Activated CD4-positive, alpha-beta T cell treated with anti-CD3 and anti-CD28 coated beads for 36 hours (primary cell): Measurements from ENCODE around the gene COPZ1. TPM values are rescaled to one million over a fixed set of nuclear protein-coding genes. Genes with fewer than 3 reads are reported as not detected.

Experiments used
- ATAC-seq: fragments of 200-7000 bp; cut with Tn5 transposase; one replicate; pipeline ENCODE4 v1.10.0; 2021; ENCODE audit warnings: mild to moderate bottlenecking, moderate library complexity
- CTCF ChIA-PET: fragments of 350-600 bp; sonication (Branson Sonifier 250); formaldehyde crosslinking; loops from one replicate; lab custom pipeline; 2021; ENCODE audit warnings: antibody characterized with exemption; lab: Charles Lee
- POLR2A ChIA-PET: fragments of 350-600 bp; sonication (Branson Sonifier 250); formaldehyde crosslinking; loops from one replicate; lab custom pipeline; 2021; ENCODE audit warnings: antibody characterized with exemption, inconsistent platforms; lab: Charles Lee
- DNase-seq: peaks from one replicate; pipeline ENCODE4 v3.0.0-alpha.2; 2020
- H3K27ac Mint-ChIP-seq: one replicate; pipeline ENCODE4 v1.8.0; 2021; ENCODE audit warnings: mixed read lengths
- H3K27me3 Mint-ChIP-seq: one replicate; pipeline ENCODE4 v1.8.0; 2021; ENCODE audit warnings: mixed read lengths
- H3K36me3 Mint-ChIP-seq: one replicate; pipeline ENCODE4 v1.8.0; 2021; ENCODE audit warnings: low read depth, mixed read lengths
- H3K4me1 Mint-ChIP-seq: one replicate; pipeline ENCODE4 v1.8.0; 2021; ENCODE audit warnings: mixed read lengths
- H3K4me3 Mint-ChIP-seq: one replicate; pipeline ENCODE4 v1.8.0; 2021; ENCODE audit warnings: mild to moderate bottlenecking, moderate library complexity, mixed read lengths
- H3K9me3 Mint-ChIP-seq: one replicate; pipeline ENCODE4 v1.8.0; 2021; ENCODE audit warnings: low read depth, mixed read lengths
- intact Hi-C, 2 experiments: fragments of 100-400 bp; cut with DNase I in 1 of 2; cut with micrococcal nuclease in 1 of 2; formaldehyde crosslinking; loops; one replicate each; pipeline versions ENCODE4 v1.14.2 to v1.15.1; 2022 to 2024; cut with DNase I, micrococcal nuclease
- total RNA-seq, 2 experiments: library from RNA; stranded (reverse); gene quantifications; one replicate each; pipeline ENCODE4 v1.2.3, GENCODE V29; 2021

COPZ1 gene
- total RNA-seq, 2 experiments from 2014 or later, result 95.2 to 98.7 TPM

- intact Hi-C loops, result no loop called here
- no peaks in the 10 kb centered on the region for H3K36me3 Mint-ChIP-seq
- ATAC-seq (no peak), DNase-seq (no peak)
- no peak overlapping the region for H3K4me3 Mint-ChIP-seq
- peaks cover 31% of the 10 kb centered on the region for H3K4me1 Mint-ChIP-seq
- no peak overlapping the region for H3K27ac Mint-ChIP-seq
- peaks cover 2% of the 10 kb centered on the region for H3K27me3 Mint-ChIP-seq
- CTCF ChIA-PET, result interaction anchor here (0.7 to 4.5 kb wide), 8 partner anchors 10 to 79 kb away, joined by 3 to 25 read pairs (median 7); partner anchors contain the start of gene ZNF385A
- H3K9me3 Mint-ChIP-seq, result no peaks in the 10 kb centered on the region
- POLR2A ChIA-PET, result interaction anchor here (0.6 to 1.0 kb wide), 2 partner anchors 65 to 83 kb away, joined by 3 read pairs; no protein-coding TSS in a partner anchor
Observed at GRCh38 chr12:54370171-54370730, 45.3 kb downstream of the COPZ1 start.

DNA sequence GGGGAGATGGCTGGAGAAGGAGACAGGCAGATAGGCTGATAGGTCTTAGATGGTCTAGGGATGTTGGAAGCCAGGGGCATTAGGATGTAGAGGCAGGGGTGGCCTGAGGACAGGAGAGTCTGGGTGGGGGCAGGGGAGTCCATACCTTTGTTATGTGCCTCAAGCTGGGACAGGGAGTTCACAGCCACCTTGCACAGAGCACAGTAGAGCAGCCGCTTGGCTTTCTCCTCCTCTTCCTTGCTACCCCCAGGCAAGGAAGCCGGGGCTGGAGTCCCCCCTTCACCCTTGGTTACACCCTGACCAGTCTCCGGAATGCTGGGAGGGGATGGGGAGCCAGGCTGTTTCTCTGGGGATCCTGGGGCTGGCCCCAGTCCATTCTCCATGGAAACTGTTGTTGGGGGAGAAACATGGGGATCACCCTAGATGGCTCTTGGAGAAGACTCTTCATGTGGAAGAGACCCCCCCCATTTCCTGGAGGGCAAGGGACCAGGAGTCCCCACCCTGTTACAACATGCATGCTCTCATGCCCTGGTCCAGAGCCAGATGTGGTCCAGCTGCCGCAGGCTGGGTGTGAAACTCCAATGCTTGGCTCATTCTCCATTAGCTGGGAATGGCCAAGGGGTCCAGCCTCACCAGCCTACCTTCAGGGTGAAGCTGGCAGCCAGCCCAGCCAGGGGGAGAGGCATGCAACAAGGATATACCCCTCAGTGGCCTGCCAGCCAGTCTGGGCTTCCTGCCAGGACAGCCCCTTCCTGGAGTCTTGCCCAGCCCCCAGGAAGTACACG is 46.6 kb downstream of the COPZ1 start:
- Mint-ChIP-seq H3K27me3 (peaks cover 2% of the 10 kb centered on the region), H3K9me3 (no peaks in the 10 kb centered on the region), H3K4me3 (no peak overlapping the region), H3K27ac (no peak overlapping the region), H3K36me3 (no peaks in the 10 kb centered on the region), H3K4me1 (peaks cover 31% of the 10 kb centered on the region)
- POLR2A ChIA-PET, result interaction anchor here (1.1 kb wide), 1 partner anchor 46 kb away, joined by 3 read pairs; the partner anchor contains the start of gene COPZ1
- DNase-seq (no peak), ATAC-seq (no peak)
- intact Hi-C loops, result no loop called here
- CTCF ChIA-PET, result interaction anchor here (0.6 to 4.5 kb wide), 13 partner anchors 8 to 158 kb away, joined by 3 to 25 read pairs (median 4); partner anchors contain the start of gene COPZ1

- CTCF ChIA-PET, result interaction anchor here (0.6 to 4.5 kb wide), 13 partner anchors 8 to 156 kb away, joined by 3 to 25 read pairs (median 4); partner anchors contain the start of gene COPZ1
Observed at GRCh38 chr12:54372113-54372806, 47.3 kb downstream of the COPZ1 start.

DNA sequence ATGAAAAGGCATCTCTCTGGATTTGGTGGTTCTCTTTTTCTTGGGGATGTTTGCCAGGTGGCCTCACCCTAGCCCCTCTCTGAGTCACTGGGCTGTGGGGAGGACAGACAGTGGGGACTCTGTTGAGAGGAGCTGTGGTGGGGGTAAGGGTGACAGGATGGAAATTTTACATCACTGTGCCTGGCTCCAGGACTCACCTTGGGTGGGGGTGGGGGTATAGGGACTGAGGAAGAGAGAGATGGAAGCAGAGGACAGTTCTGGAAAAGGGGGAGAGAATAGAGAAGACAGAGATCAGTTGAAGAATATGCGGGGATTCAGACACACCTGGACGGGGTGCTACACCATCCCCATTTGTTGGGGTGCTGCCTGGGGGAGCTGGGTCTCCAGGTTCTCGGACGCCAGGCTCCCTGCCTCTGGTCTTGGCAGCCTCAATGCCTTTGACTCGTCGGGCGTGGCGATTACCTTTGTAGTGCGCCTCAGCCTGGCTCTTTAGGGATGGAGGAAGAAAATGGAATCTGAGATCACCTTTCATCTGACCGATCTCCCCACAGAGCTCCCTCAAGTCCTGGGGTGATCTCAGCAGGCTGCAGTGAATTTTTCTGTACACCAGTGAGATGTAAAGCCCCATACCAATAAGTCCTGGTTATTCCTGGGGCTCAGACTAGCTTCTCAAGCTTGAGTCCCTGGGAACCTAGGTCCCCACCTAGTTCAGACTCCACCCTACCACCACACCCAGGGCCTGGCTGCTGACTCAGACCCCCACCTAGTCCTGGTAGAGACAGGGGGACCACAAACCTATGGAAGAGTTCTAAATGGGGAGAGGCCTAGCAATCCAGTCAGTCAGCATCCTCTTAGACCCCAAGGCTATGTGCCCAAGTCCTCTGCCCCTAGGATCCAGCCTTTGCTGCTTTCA is 49.0 kb downstream of the COPZ1 start:
- Mint-ChIP-seq H3K27ac (no peak overlapping the region), H3K4me3 (no peak overlapping the region), H3K4me1 (peaks cover 19% of the 10 kb centered on the region), H3K27me3 (no peaks in the 10 kb centered on the region), H3K9me3 (no peaks in the 10 kb centered on the region), H3K36me3 (no peaks in the 10 kb centered on the region)
- intact Hi-C loops, result no loop called here
- POLR2A ChIA-PET, result interaction anchor here (1.2 kb wide), 1 partner anchor 86 kb away, joined by 3 read pairs; no protein-coding TSS in a partner anchor
- peak; percentile 45 for ATAC-seq
- DNase-seq, result peak; percentile 43
- CTCF ChIA-PET, result interaction anchor here (0.5 to 4.5 kb wide), 6 partner anchors 9 to 1382 kb away, joined by 3 to 13 read pairs (median 3); no protein-coding TSS in a partner anchor

More at GRCh38 chr12:54372113-54372806, 47.3 kb downstream of the COPZ1 start:
- POLR2A ChIA-PET, result interaction anchor here (0.6 kb wide), 1 partner anchor 82 kb away, joined by 3 read pairs; no protein-coding TSS in a partner anchor
- Mint-ChIP-seq H3K4me1 (peaks cover 31% of the 10 kb centered on the region), H3K4me3 (no peak overlapping the region), H3K27ac (peak overlapping the region; percentile 3), H3K9me3 (no peaks in the 10 kb centered on the region), H3K27me3 (peaks cover 2% of the 10 kb centered on the region), H3K36me3 (no peaks in the 10 kb centered on the region)
- ATAC-seq, result no peak
- no peak for DNase-seq
- intact Hi-C loops, result no loop called here

DNA sequence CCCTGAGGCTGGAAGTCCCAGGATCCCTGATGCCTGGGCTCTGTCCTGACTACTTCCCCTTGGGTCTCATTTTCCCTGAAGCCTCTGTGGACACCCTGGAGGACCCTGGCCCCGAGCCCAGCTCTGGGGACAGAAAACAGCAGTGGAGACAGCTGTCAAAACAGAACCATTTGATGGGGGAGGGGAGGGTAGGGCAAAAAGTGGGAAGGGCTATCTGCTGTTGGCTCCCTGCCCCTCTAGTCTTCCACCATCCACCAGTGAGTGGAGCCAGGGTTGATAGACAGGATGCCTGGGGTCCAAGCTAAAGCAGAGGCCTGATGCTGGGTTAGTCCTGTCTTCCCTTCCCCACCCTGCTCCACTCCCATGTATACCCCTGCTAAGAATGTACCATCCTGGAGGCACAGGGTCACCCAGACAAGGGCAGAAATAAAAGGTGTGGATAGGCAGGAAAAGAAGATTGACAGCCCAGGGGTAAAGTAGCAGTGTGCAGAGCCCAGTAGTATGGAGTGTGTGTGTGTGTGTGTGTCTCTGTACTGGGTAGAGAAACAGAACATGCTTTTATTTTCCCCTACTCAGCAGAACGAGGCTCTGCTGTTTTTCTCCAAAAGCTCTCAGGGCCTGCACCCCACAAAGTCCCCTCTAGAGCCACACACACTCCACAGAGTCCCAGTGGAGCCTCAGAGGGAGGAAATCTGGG is 49.8 kb downstream of the COPZ1 start:
- H3K4me3 Mint-ChIP-seq, result no peak overlapping the region
- ChIA-PET CTCF (interaction anchor here (0.7 to 1.2 kb wide), 3 partner anchors 8 to 25 kb away, joined by 3 to 4 read pairs (median 3); no protein-coding TSS in a partner anchor), POLR2A (interaction anchor here (1.2 kb wide), 1 partner anchor 86 kb away, joined by 3 read pairs; no protein-coding TSS in a partner anchor)
- peaks cover 18% of the 10 kb centered on the region for H3K4me1 Mint-ChIP-seq
- no peaks in the 10 kb centered on the region for H3K36me3 Mint-ChIP-seq
- no peaks in the 10 kb centered on the region for H3K9me3 Mint-ChIP-seq
- no peak overlapping the region for H3K27ac Mint-ChIP-seq
- ATAC-seq, result no peak
- intact Hi-C loops, result no loop called here
- DNase-seq, result no peak
- no peaks in the 10 kb centered on the region for H3K27me3 Mint-ChIP-seq

- no peak overlapping the region for H3K27ac Mint-ChIP-seq
- H3K9me3 Mint-ChIP-seq, result no peaks in the 10 kb centered on the region
- H3K4me1 Mint-ChIP-seq, result peaks cover 18% of the 10 kb centered on the region
Observed at GRCh38 chr12:54375259-54375579, 50.3 kb downstream of the COPZ1 start.

GRCh38 chr12:54376596-54376995 is 51.7 kb downstream of the COPZ1 start:
- no peak for DNase-seq
- no peaks in the 10 kb centered on the region for H3K9me3 Mint-ChIP-seq

More at GRCh38 chr12:54375259-54375579, 50.3 kb downstream of the COPZ1 start:
- DNase-seq (no peak), ATAC-seq (no peak)
- POLR2A ChIA-PET, result interaction anchor here (1.2 kb wide), 1 partner anchor 87 kb away, joined by 3 read pairs; no protein-coding TSS in a partner anchor
- Mint-ChIP-seq H3K36me3 (no peaks in the 10 kb centered on the region), H3K4me3 (no peak overlapping the region), H3K27me3 (no peaks in the 10 kb centered on the region)
- intact Hi-C loops, result no loop called here
- CTCF ChIA-PET, result interaction anchor here (1.2 to 5.5 kb wide), 2 partner anchors 24 to 82 kb away, joined by 3 to 62 read pairs; no protein-coding TSS in a partner anchor

GRCh38 chr12:54377007-54377406 is 52.1 kb downstream of the COPZ1 start:
- POLR2A ChIA-PET, result interaction anchor here (0.6 kb wide), 1 partner anchor 68 kb away, joined by 3 read pairs; no protein-coding TSS in a partner anchor
- Mint-ChIP-seq H3K4me1 (peaks cover 17% of the 10 kb centered on the region), H3K27me3 (no peaks in the 10 kb centered on the region), H3K36me3 (no peaks in the 10 kb centered on the region), H3K4me3 (no peak overlapping the region), H3K9me3 (no peaks in the 10 kb centered on the region), H3K27ac (no peak overlapping the region)
- intact Hi-C loops, result no loop called here
- DNase-seq, result no peak
- ATAC-seq, result no peak
- CTCF ChIA-PET, result interaction anchor here (0.6 to 5.5 kb wide), 4 partner anchors 39 to 772 kb away, joined by 3 to 62 read pairs (median 6); no protein-coding TSS in a partner anchor

More at GRCh38 chr12:54376596-54376995, 51.7 kb downstream of the COPZ1 start:
- Mint-ChIP-seq H3K4me3 (no peak overlapping the region), H3K4me1 (peaks cover 18% of the 10 kb centered on the region), H3K27ac (no peak overlapping the region), H3K36me3 (no peaks in the 10 kb centered on the region), H3K27me3 (no peaks in the 10 kb centered on the region)
- ChIA-PET CTCF (interaction anchor here (0.6 to 5.5 kb wide), 4 partner anchors 39 to 772 kb away, joined by 3 to 62 read pairs (median 6); no protein-coding TSS in a partner anchor), POLR2A (no interaction called here)
- no peak for ATAC-seq
- intact Hi-C loops, result no loop called here

DNA sequence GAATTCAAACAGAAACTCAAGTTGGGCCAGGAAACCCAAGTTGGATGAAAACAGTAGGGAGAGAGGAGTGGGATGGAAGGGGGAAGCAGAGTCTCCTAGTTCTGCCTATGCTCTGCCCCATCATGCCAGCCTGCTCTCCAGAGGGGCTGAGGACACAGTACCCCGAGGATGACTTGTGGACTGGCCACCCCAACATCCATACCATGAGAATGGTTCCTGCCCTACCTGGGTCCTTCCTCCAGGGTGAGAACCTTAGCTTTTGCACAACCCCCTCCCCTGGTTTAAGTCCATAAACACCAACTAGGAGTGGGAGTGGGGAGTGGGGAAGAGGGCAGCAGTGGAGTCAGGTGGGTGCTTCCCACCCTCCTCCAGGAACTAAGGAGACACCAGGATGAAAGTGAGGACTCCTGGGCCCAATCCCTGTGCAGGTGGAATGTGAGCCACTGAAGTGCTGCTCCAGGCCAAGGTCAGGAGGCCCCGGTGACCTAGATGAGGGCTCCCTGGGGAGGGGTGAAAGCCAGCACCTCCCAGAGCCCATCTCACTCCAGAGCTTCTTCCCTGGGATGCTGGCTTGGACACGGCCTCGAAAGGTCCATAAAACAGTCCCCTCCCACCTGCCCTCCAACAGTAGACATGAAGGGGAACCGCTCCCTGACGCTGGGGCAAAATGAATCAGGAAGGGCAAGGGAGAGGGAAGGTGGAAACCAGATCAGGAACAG is 53.0 kb downstream of the COPZ1 start:
- no peaks in the 10 kb centered on the region for H3K36me3 Mint-ChIP-seq
- CTCF ChIA-PET, result interaction anchor here (1.3 to 5.5 kb wide), 11 partner anchors 10 to 159 kb away, joined by 3 to 62 read pairs (median 14); no protein-coding TSS in a partner anchor

More for the DNA sequence above, 53.0 kb downstream of the COPZ1 start:
- DNase-seq (no peak), ATAC-seq (no peak)
- intact Hi-C loops, result no loop called here
- POLR2A ChIA-PET, result no interaction called here
- H3K4me1 Mint-ChIP-seq, result peaks cover 12% of the 10 kb centered on the region
- no peak overlapping the region for H3K27ac Mint-ChIP-seq
- no peaks in the 10 kb centered on the region for H3K27me3 Mint-ChIP-seq
- H3K4me3 Mint-ChIP-seq, result no peak overlapping the region
- H3K9me3 Mint-ChIP-seq, result no peaks in the 10 kb centered on the region
